HL-60/S4 treated with phorbol 12-myristate 13-acetate at 8.2 ng/mL for 4 days and 3 days (cell line): Measurements from ENCODE around the gene KCNMA1.

Source experiments
- in situ Hi-C: fragments of 300-500 bp; cut with MboI; formaldehyde crosslinking; loops from 2 replicates; pipeline ENCODE4 v1.15.0; 2022; ENCODE audit warnings: low sequenced_read_pairs

KCNMA1 gene

DNA sequence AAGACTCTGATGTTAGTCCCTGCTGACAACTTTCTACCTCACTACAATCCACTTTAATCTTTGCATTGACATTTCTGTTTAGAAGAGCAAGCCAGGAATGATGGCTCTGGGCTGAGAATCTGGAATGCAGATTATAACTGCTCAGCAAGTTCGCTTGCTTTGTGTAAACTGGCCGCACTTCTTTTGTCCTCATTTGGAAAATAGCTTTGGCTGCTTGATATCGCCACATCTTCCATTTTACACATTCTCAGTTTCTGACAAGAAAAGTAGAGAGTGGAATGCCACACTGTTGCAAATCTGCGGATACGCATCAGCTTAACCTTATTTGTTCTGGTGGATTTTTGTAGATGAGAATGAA lies 429.8 kb downstream of the KCNMA1 start:
- in situ Hi-C loops, result no loop called here

DNA sequence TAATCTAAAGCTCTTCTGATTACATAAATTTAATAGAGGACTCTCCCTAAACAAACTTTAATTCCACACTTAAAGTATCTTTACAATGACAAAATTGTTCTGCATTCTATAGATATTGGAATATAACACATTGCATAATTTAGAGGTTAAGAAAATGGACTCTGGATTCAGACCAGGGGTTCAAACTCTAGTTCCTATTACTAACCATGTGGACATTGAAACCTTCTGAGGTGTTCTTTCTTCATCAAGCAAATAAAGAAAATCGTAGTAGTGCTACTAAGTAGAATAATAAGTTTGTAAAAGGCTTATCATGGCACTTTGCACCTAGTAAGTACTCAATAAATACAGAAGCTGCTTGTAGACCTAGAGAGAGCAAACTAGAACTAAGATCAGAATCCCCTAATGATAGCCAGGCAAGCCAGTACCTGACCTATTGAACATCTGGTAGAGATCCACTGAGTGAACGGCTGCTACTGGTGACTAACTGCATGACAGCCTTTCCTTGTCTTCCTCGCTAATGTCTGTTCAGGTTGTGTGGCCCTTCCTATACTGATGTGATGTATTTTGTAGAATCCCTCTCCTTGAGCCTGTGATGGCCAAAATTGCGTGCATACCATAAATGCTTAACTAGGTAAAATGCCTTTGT lies 430.3 kb downstream of the KCNMA1 start:
- in situ Hi-C loops, result no loop called here

DNA sequence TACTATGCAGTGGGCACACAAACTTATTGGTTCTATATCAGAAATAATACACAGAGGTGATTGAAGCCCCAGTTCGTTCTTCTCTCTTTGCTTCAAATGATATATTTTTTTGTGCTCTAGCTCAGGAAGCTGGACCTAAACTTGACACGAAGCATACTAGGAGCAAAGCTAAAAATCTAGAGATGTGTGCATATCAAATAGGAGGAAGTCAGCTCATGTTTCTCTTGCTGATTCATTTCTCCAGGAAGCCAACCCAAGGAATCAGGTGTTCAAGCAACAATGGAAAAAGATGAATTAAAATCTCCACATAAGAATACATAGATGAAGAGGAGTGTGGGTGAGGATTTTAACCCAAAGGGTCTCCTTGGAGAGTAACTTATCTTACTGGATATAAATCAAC lies 432.5 kb downstream of the KCNMA1 start:
- in situ Hi-C loops, result no loop called here

DNA sequence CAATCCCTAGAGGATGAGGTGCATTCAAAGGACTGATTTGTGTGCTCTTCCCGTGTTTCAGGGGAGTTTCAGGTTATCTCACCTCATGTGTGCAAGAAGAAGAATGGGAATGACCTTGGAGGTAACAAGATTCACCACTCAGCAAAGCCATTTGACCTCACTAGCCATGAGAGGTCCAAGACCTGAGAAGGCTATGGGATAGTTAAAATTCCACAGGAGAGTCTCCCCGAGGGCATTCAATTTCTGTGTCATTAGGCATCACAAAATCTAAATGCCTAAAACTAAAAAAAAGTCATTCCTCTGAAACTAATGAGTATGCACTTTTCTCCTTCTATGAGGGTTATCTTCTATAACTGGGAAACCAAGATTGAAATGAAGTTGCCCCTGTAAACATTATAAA lies 433.4 kb downstream of the KCNMA1 start:
- in situ Hi-C loops, result no loop called here

DNA sequence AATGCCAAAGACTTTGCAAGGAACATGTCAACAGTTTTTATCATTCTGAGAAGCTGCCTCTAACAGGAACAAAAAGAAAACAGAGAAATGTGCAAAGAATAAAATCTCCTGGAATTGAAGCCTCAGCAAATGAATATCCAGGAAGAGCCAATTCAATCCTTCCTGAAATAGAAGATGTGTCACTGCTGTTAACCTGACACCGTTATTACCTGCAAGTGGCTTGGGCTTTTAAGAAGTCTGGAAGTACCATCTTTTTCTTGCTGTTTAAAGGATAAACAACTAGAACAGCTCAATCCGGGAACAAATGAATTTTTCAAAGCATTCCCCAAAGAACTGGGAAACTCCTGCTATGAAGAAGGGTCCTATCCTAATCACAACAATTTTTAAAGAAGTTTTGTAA lies 434.8 kb downstream of the KCNMA1 start:
- in situ Hi-C loops, result no loop called here

DNA sequence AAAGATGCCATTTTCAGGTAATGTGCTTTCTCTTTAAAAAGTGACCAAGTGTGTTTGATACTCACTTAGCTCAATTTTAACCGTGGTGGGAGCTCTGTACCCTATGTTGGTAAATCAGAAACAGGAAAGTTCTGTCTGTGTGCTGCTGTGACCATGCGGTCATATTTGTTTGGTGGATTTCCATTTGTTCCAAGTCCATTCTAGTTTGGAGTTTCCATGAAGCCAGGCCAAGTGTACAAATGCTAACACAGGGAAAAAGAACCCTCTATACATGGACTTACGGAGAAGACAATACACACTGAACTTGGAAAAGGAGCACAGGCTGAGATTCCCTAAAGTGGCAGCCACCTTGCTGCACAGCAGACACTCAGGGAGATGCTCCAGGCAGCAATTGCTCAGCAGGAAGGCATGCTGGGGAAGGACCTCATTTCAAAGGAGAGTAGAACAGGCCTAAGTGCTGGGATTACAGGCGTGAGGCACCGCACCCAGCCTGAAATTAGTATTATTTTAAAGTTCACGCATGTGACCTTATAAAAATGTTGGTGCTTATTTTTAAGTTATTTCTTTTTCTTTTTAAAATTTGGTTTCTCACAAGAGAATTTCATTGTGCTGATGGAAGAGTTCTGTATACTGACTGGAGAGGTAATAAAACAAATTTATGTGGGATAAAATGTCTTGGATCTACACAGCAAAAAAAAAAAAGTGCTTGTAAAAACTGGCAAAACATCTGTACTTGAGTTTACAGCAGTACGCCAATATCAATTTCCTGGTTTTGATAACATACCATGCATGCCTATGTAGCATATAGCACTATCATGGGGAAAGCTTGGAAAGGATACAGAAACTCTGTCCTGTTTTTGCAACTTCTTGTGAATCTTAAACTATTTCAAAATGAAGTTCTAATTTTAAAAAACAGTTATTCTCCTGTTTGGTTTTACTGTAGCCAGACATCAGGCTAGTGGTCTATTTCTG lies 436.2 kb downstream of the KCNMA1 start:
- in situ Hi-C loops, result no loop called here

DNA sequence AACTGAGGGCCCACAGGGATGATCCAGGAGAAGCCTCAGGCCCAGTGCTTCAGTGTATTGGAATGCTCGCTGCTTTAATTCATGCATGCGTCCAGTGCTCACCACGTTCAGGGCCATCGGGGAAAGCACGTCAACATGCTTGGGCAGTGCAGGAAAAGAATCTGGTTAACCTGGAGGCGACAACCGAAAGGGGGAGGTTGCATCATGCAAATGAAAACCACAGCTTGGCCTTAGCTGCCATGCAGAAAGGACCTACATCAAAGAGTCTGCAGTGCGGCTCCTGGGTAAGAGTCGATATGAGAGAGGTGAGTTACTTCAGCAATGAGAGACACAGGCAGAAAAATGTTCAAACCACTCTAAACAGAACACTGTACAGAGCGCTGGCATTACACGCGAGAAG lies 440.1 kb downstream of the KCNMA1 start:
- in situ Hi-C loops, result no loop called here

DNA sequence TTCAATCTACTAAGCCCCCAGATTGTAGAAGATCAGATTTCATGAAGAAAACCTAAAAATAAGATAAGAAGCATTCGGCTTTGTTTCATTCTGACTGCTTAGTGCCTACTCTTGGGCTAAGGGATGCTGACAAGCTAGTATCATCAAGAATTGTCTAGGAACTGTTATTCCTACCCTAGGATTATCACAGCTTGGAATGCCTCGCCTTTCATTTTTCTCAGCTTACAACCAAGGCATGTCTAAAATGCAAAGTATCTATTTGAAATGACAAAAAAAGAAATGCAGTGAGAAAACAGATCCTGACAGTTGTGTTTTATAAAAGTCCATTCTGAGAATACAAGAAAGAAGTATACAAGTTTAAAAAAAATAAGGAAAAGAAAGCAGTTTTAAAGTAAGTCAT lies 441.0 kb downstream of the KCNMA1 start:
- in situ Hi-C loops, result no loop called here

DNA sequence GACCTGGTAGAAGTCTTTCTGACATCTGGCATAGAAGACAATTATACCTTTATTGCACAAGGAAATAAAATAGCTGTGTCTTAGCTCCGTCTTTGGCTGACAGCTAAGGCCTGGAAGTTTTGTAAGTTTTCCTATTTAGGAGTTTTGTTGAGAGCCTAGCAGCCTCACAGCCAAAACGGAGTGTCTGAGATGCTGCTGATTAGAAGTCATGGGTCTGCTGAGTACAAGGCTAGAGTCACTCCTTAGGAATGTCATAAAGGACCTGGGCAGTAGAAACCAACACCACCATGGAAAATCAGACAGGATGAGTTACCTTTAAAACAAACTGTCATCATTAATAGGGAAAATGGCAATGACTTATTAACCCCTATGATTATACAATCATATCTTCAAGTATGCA lies 442.5 kb downstream of the KCNMA1 start:
- in situ Hi-C loops, result no loop called here

DNA sequence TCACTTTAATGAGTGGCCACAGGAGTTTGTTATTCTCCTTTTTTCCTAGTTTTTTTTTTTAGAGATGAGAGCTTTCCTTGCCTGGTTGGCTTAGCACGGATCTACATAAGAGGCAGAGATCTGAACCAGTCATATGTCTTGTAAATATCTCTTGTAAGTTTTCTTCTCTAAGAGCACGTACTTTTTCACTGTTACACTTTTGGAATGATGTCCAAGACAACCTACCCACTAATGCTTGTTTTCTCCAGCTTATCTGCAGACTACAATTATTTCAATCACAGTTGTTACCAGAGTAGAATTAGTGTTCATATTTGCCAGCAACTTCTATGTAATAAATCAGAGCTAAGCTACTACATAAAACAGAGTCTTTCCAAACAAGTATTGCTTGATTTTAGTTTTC lies 444.6 kb downstream of the KCNMA1 start:
- in situ Hi-C loops, result no loop called here

DNA sequence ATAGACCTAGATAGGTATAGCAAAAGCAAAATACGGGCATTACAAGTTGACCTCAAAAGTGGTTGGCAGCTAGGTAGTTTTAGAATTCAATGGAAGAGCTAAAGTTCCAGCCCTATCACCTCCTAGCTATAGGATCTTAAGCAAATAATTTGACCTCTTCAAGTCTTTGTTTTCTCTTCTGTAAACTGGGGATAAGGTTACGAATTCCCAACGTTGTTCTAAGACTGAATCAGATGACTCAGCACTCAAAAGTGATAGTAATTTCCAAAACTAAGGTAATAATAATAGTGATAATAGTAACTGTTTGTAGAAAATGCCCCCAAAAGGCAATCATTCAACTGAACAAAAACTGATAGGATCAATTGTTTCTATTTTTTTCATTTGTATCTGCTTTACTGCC lies 445.2 kb downstream of the KCNMA1 start:
- in situ Hi-C loops, result no loop called here

DNA sequence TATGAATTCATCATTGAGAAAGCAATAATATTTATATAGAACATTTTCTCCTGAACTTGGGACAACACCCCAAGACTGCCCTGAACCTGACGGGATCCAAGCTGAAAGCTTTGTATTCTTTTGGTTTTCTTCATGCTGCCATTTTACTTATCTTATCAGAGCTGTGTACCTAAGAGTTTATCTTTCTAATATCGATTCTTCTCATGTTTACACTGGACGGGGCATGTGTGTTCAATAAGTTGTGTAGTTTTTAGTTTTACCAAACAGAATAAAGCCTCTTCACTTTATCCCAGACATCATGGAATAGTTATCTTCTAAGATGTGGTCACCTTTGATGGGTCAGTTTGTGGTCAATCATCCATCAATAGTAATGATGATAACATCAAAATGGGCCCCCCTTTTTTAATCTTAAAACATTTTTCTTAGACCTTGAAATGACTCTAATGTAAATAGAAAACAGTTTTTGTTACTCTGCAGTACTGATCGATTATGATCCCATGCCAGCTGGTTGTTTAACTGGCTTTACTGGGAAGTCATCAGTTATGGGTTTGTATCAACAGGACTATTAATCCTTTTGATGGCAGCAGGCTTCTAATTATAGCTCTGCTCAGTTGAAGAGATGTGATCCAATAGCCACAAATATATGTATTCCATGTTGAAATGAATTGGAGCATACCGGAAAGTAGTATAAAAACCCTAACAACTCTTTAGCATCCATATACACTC lies 446.1 kb downstream of the KCNMA1 start:
- in situ Hi-C loops, result no loop called here

DNA sequence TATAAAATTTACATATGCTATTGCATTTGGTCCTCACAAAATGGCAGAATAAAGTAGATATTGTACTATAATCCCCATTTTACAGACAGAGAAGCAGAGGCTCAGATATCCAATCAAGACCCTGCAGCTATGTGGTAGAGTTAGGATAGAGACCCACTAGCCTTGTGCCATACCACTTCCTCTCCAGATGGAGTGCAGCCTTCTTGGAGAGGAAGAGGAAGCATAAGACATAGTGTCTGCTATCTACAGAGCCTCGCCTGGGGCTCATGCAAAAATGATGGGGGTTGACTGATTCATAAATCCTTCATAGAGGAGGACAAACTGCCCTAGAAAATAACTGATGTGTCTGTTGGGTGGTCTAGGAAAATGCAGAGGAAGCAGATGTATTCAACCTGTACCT lies 447.3 kb downstream of the KCNMA1 start:
- in situ Hi-C loops, result no loop called here

DNA sequence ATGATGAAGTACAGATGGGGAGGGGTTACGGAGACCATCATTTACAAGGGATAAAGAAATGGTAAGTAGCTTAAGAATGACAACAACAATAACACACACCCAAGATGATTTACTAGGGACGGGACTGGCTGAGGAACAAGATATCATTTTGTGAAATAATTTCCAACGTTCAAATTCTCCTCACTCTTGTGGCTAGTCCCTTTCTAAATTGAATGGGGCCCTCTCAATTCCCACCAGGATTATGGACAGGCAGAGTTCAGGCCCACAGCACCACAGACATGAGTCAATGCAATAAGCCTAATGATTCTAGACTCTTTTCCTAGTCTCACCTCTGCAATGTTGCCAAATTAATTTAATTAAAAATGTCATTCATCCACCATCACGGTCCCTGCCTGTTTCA lies 448.1 kb downstream of the KCNMA1 start:
- in situ Hi-C loops, result no loop called here

DNA sequence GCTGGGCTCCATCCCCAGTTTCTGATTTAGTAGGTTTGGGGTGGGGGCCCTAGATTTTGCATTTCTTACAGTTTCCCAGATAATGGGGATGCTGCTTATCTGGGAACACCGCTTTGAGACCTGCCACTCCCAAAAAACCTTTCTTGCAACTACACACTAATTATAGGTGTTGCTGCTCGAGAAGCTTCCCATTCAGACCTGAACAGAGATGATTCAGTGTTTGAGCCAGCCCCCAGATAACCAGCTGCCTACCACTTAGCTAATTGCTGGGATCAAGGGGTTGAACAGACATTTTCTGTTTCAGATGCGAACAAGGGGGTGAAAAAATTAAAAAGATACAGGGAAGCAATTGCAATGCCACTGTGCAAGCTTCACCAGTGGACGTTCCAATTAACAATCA lies 448.5 kb downstream of the KCNMA1 start:
- in situ Hi-C loops, result no loop called here

DNA sequence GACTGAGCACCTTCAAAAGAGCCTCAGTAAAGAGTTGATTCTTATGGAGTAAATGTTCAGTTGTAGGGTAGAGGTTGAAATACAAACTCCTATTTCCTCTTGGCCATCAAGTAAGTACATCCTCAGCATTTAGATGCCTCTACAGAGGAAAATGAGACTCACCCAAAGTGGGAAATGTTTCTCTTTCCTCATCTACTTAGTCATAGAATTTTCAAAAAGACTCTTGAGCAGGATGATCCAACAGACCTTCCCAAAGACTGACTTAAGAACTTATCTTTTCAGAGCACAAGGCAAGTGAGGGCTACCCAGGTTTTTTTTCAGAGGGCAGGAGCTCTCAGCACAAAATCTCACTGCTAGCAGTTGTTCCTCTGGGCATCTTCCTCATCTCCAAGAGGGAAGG lies 449.1 kb downstream of the KCNMA1 start:
- in situ Hi-C loops, result no loop called here

DNA sequence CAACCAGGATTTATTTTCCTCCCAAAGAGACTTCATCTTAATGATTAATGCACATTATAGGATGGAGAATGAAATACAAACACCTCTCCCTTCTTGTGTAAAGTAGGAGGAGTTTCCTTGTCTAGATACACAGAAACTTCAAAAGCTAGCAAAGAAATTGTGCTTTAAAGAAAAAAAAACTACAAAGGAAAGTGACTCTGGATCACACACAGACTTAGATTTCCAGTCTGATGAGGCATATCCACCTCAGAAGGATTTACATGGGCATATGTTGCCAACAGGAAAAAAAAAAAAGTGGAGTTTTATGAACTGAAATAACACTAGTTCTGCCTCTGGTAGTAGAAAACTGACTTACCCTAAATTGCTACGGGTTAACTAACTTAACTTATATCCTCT lies 449.6 kb downstream of the KCNMA1 start:
- in situ Hi-C loops, result no loop called here

DNA sequence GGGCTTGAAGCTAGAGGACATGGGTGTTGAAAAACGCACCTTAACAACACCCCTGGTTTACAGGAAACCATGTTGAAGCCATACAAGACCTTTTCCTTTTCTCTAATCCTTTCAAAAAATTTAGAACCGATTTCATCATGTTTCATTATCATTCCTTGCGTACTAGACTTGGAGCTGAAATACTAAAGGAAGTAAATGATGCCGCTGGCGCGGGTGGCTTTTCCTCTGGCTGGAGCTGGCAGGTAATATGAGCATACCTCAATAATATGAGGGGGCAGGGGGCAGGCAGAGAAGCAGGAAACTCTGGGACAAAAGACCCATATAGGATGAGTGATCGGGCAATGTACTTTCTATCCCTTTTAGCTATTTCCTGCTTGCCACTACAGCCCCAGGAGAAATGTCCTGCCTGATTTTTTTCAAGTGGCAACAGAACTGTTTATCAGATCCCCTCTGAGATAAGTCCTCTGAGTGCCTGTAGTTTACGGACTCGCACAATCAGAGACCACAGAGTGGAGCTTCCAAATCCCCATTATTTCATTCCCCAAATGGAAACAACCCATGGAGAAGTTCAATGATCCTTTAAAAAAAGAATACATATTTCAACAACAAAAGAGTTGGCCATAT lies 450.1 kb downstream of the KCNMA1 start:
- in situ Hi-C loops, result no loop called here

DNA sequence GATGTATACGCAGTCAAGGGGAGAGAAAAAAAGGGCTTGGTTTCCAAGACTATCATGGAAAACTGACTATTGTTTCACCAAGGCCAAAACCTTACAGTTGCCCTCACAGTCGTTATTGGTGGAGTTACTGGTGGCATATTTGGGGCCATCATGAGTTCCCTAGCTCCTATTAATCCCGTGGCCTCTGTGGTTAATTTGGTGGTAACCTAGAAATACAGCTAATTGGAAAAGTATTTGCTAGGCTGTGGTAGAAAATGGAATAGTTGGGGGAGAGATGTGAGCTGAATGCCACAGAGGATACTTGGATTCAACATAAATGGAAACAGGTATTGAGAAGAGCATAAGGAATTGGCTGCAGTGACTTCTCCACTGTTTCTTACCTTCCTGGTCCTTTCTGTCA lies 450.7 kb downstream of the KCNMA1 start:
- in situ Hi-C loops, result no loop called here

DNA sequence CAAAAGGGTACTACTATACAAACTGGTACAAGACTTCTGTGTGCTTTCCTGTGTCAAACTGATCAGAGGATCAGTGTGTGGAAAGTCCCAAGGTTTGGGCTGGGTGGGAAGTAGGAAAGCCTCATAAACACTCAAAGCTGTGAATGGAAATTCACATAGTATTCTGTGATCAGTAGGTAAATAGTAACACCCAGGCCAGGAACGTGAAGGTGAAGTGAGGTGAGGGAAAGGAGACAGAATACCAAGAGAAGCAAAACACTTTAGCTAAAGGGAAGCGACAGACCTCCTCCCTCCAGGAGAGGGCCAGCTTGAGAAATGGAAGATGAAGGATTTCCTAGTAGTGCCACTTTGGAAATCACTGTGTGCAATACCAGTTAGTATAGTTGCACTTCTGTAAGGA lies 451.9 kb downstream of the KCNMA1 start:
- in situ Hi-C loops, result no loop called here

DNA sequence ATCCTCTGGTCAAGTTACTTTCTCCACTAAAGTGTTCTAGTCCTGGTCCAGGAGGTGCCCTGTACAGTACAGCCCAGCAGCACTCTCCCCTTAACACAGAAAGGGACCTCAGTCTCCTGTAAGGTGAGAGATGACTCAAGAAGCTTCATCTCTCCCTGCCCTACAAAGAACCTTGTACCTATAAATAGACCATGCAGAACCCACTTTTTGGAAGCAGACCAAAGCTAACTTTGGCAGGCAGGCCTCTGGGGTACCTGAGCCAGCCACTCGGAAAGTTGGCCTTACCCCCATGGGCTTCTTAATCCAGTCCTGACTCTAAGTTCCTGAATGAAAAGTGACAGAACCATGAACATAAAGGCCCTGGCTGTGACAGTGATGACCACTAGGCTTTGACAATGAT lies 454.8 kb downstream of the KCNMA1 start:
- in situ Hi-C loops, result no loop called here
